Measurements from ENCODE around the gene CPED1.
"Not testable (repeated sequence)": the region's sequence is repeated elsewhere in the genome, so short reads cannot be mapped to it uniquely, and the experiment has no call there.

CPED1 gene

GRCh38 chr7:120981888-120982615, 6.5 kb upstream of the CPED1 start:
- no peak for DNase-seq

DNA sequence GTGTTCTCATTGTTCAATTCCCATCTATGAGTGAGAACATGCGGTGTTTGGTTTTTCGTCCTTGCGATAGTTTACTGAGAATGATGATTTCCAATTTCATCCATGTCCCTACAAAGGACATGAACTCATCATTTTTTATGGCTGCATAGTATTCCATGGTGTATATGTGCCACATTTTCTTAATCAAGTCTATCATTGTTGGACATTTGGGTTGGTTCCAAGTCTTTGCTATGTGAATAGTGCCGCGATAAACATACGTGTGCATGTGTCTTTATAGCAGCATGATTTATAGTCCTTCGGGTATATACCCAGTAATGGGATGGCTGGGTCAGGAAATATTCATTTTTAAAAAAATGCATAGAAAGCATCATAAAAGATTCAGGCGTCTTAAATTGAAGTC, 4.9 kb upstream of the CPED1 start:
- not testable (repeated sequence) for DNase-seq

- no peak for DNase-seq
Measured at GRCh38 chr7:120984406-120984805, 4.1 kb upstream of the CPED1 start.

- DNase-seq: no peak
Measured at GRCh38 chr7:120985130-120985758, 3.3 kb upstream of the CPED1 start.

DNA sequence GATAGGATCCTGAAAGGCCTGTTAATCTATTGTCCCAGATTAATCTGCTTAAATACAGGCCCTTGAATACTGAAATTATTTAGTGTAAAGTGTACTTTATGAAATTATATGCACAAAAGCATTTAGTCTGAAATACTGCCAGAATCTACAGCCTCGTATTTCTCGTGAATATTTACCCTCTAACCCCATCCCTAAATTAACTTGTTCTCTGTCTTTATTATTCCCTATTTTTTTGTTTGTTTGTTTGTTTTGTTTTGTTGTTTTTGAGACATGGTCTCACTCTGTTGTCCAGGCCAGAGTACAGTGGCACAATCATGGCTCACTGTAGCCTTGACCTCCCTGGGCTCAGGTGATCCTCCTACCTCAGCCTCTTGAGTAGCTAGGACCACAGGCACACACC, 2.7 kb upstream of the CPED1 start:
- DNase-seq: no peak

- no peak for DNase-seq
Measured at GRCh38 chr7:120986650-120987049, 1.9 kb upstream of the CPED1 start.

- no peak for DNase-seq
Measured at GRCh38 chr7:120987280-120987679, 1.2 kb upstream of the CPED1 start.

- DNase-seq: peak; percentile 73 to 78
Measured at GRCh38 chr7:120987683-120988590, 574 bp upstream of the CPED1 start.

GRCh38 chr7:120989257-120990220, 1.0 kb downstream of the CPED1 start:
- no peak for DNase-seq

DNA sequence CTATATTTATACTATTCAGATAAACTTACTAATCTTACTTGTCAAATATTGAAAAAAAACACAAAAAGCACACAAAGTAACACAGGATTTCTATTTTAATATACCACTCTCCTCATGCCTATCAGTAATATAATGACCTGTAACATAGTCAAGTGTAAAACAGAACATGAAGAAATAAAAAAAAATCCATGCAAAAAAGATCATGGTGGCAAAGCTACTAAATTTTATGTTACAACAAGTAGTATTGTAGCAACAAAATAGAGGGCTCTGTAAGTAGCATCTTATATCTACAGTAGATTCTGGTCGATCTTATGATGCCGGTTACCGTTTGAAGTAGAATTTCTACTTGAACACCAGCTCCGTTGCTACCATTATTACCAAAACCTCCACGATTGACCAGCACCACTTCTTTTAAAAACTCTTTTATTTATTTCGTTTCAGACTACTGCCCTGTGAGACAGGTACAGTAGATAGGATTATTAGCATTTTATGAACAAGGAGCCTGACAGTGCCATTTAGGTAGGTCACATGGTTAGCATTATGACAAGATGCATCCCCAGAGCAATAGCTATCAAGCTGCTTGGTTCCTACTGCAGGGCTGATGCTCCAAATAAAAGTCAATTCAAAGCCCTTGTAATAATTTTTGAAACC, 2.1 kb downstream of the CPED1 start:
- no peak for DNase-seq

GRCh38 chr7:120991161-120991560, 2.6 kb downstream of the CPED1 start:
- DNase-seq: no peak

DNA sequence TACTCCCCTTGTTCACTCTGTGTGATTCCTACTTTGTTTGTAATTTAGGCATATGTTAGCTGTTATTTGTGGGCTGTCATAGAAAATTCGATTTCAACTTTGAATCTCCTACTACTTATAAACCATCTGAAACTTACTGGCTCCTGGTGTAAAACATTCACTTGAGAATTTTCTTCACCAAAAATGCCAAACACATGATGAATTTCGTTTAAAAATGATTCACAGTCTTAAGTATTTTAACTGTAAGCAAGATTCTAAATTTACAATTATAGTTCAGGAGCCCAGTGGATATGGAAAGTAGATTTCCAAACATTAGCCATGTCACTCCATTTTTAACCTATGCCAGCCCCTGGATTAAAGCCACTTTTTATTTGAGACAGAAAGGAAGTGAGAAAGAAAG, 3.1 kb downstream of the CPED1 start:
- no peak for DNase-seq

DNA sequence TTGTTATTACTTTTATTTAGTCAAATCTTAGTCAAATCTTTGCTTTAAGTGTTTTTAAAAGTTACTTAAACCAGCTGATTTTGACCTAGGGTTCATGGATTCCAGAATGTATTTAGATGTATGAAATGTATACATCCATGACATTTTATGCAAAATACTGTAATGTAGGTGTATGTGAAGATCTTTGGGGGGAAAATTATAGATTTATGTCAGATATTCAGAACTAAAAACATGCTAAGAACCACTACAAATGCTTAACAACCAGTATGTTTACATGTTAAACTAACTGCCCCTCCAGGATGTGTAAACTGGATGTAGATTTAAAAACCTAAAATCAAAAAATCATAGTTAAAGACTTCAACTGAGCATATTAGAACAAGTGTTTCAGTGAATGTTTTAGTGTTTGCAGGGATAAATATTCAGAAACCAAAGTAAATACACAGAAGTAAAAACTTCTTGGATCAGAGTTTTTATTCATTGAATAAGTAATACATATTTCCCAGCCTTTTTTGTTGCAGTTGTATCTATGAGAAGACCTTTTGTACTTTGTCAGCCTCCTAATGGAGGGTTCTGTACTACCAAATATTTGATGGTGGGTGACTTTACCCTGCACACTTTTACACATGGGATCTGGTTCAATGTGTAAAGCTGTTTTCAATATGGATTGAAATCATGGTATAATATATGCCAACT, 3.9 kb downstream of the CPED1 start:
- DNase-seq: no peak

DNA sequence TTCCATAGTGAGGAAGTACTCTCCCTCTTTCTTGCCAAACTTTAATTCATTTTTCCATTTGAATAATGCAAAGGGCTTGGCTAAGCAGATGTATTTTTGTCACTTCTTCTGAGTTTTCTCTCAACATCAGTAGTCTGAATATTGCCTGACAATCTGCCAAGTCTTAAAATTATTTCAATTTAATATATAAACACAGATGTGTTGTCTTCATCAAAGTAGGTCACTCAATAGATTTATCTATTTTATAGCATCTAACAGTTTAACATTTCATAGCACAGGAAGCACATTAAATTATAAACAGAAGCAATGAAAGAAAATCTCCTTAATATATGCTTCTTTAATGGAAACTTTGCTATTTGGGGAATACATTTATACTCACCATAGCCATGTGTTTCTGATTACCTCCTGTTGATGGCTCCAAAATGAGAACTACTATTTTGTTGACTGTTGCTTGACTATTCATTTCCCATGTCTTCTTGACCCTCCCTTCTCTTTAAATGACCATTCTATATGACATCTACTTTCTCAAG, 4.5 kb downstream of the CPED1 start:
- DNase-seq: no peak

DNA sequence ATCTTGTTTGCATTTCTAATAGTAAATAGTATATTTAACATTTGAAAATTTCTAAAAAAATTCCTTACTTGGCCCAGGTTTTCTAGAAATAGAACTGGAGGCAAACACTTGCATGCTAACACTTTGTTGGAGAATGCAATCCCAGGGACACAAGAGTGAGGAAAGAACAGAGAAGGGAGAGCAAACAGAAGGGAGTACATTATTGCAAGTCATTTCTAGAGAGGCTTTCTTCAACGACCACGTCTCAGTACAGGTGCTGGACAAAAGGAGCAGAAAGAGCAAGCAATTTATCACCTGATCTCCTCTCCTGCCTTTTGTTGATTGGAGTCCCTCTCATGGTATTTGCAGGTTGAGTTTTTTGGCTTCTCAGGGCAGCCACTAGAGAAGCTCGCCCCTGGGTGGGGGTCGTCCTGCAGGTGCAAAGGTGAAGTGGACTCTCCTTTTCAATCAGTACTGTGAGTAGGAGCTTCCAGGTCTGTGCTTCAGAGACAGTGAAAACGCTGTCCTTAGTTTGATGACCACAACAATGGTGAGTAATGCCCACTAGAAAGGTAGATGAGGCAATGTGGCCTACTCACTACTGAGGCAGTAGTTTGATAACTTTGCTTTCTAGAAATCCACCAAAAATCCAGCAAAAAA, 5.2 kb downstream of the CPED1 start:
- DNase-seq: no peak

DNA sequence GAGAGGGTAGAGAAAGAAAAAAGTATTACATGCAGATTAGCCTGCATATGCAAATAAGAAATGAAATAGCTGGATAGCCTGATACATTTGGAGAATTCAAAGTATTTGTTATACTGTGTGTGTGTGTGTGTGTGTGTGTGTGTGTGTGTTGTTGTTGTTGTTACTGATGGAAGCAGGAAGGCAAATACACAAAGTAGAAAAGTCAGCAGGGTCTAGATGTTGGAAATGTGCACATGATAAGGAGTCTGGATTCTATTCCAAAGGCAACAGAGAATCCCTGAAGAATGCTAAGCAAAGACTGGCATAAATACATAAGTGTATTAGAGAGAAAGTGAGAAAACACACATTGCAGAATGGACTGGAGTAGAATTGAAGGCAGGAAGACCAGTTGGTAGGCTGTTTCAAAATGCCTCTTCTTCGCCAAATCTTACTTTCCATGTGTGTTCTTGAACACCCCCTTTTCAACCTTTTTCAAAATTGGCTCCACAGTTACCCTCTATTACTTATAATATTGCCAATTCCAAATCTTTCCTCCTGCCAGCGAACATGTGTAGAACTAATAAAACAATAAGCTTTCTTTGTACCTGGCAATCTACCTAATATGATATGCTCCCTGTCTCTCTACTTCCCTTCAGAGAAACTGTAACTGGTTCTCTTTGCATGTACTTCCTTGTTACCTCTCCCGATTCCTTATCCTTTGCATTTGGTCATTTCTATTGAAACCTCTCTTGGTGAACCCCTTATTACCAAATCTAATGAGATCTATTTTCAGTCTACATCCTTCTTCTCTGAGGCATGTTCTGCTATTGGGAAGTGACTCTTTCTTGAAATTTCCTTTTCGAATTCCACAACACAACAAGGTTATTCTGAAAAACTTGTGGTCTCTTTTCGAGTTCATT, 6.2 kb downstream of the CPED1 start:
- no peak for DNase-seq

DNA sequence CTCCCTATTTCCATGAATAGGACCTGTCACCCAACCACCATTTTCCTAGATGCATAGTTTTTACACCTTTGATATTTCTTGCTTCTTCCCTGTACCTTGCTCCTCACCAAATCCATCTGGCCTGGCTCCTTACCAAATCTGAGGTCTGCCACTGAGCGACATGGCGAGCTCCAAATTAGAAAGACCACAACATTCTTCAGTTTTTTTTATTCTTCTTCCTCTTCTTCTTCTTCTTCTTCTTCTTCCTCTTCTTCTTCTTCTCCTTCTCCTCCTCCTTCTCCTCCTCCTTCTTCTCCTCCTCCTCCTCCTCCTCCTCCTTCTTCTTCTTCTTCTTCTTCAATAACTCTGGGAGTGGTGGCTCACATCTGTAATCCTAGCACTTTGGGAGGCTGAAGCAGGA, 7.1 kb downstream of the CPED1 start:
- DNase-seq: no peak

GRCh38 chr7:120996333-120996987, 7.9 kb downstream of the CPED1 start:
- DNase-seq: no peak

DNA sequence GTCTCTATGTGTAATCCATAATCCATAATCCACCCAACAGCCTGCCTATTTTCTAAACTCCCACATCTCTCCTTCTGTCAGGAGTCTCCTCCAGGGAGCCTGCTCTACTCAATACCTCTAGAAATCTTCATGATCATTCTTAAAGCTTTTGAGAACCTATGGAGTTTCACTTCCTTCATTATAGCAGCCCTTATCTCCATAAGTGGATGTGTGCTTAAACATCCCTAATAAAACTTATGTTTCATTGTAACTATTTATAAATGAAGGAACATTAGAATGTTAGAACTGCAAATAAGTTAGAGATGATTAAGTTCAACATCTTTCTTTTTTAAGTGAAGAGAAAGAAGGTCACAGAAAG, 8.5 kb downstream of the CPED1 start:
- DNase-seq: no peak
